HG03280 (cell line): ENCODE data around the gene SESTD1.
"Not testable (repeated sequence)": the region's sequence is repeated elsewhere in the genome, so short reads cannot be mapped to it uniquely, and the experiment has no call there.

Source experiments
- ATAC-seq: cut with Tn5 transposase; IDR thresholded peaks from one replicate; pipeline ENCODE4 v1.9.1; 2021; ENCODE audit warnings: mild to moderate bottlenecking, moderate library complexity; ENCODE audit not compliant: unreplicated experiment

Gene SESTD1

DNA sequence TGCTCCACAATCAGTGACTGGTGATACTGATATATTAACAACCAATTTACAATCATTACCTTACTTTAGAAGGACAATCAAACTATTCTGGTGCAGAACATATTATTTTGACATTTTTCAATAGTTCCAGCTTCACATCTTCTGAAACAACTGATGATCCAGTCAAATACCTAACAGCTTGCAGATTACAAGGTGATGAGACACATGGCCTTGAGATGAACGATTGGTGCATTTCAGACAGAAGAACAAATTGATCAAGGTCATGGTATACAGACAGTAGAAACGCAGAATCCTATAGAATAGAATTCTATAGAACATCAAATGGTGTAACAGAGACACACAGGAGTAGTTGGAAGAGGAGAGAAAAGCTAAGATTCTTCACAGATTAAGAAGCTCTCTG, 24.8 kb downstream of the SESTD1 start:
- ATAC-seq: no peak

DNA sequence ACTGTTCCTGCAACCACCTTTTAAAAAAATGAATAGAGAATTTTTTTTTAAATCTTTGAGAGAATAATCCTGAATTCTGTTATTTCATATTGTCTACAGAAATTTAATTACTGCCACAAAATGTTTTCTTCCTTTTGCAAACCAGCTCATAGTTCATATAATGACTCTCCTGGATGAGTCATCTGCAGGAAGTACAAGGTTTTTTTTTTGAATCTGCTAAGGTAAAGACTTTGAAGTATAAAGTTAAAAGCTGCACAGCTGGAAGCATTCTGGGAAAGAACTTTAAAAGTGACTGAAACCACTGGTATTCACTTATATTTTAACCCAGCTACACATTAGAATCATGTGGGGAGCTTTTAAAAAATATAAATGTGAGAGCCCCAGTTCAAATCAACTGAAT, 25.4 kb downstream of the SESTD1 start:
- no peak for ATAC-seq

DNA sequence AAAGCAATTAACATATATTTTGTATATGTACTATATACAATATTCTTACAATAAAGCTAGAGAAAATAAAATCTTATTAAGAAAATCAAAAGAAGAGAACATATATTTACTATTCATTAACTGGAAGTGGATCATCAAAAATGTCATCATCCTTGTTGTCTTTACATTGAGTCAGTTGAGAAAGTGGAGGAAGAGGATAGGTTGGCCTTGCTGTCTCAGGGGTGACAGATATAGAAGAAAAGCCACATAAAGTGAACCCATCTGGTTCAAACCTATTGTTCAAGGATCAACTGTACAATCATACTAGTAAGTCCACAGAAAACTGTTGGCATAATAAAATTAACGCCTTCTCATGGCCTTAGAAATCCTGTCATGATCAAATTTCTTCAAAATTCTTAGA, 26.6 kb downstream of the SESTD1 start:
- ATAC-seq: no peak

GRCh38 chr2:179237209-179237946, 27.3 kb downstream of the SESTD1 start:
- ATAC-seq: no peak

- ATAC-seq: no peak
These were observed 29.0 kb downstream of the SESTD1 start for GRCh38 chr2:179235463-179236108.

GRCh38 chr2:179234658-179235240, 29.9 kb downstream of the SESTD1 start:
- ATAC-seq: no peak

- ATAC-seq: no peak
These were observed 30.8 kb downstream of the SESTD1 start for GRCh38 chr2:179233626-179234430.

DNA sequence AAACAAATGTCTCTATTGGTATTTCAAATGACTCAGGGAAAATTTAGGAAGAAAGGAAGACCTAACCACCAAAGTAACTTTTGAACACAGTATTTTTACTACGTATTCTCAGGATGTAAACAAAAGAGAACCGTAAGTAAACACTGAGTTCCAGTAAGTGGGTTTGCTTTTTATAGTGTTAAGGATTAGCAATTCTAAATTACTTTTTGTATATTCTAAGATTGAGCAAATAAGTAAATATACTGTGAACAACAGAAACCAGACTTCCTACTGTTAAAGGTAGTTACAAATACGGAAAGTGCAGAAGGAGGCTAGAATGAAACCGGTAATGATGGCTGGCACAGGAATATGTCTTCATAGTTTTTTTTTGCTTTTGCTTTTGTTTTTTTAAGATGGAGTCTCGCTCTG, 31.5 kb downstream of the SESTD1 start:
- no peak for ATAC-seq

DNA sequence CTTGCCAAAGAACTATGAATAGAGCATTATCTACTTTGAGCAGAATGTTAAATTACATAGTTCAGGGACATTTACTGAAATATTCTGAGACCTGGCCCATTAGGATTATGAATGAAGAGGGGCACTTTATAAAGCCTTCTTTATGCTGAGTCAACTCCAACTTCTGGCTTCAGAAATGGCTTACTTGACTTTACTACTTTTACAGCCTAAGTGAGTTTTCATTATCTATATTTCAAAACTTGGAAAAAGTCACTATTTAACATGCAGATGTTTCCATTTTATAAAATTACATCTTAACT, 37.7 kb downstream of the SESTD1 start:
- ATAC-seq: no peak

- ATAC-seq: no peak
These were observed 38.2 kb downstream of the SESTD1 start for GRCh38 chr2:179226203-179226960.

DNA sequence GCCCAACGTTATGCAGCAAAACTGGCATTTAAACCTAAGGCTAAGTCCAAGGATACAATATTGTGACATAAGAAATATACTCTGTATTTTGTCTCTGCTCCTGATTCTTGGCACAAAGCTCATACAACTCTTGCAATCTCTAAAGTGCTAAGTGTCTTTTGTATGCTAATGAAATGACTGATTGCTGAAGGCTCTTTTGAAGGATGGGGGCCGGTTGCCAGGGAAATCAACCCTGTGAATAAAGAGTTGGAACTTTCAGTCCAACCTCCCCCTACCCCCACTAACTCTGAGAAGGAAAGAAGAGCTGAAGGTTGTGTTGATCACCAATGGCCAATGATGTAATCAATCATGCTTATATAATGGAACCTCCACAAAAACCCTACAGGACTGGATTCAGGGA, 40.3 kb downstream of the SESTD1 start:
- ATAC-seq: no peak

- no peak for ATAC-seq
These were observed 42.6 kb downstream of the SESTD1 start for GRCh38 chr2:179222076-179222475.

GRCh38 chr2:179218848-179219594, 45.6 kb downstream of the SESTD1 start:
- ATAC-seq: no peak

- not testable (repeated sequence) for ATAC-seq
These were observed 50.0 kb downstream of the SESTD1 start for GRCh38 chr2:179214671-179215070.

DNA sequence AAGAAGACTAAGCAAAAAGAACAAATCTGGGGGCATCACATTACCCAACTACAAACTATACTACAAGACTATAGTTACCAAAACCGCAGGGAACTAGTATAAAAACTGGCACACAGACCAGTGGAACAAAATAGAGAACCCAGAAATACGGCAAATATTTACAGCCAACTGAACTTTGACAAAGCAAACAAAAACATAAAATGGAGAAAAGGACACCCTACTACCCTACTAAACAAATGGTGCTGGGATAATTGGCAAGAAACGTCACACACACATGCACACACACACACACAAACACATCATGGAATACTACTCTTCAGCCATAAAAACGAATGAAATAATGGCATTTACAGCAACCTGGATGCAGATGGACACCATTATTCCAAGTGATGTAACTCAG, 53.3 kb downstream of the SESTD1 start:
- no peak for ATAC-seq

DNA sequence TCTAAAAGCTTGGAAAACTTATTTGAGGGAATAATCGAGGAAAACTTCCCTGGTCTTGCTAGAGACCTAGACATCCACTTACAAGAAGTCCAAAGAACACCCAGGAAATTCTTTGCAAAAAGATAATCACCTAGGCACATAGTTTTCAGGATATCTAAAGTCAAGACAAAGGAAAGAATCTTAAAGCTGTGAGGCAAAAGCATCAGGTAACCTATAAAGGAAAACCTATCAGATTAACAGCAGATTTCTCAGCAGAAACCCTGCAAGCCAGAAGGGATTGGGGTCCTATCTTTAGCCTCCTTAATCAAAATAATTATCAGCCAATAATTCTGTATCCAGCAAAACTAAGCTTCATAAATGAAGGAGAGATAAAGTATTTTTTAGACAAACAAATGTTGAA, 56.4 kb downstream of the SESTD1 start:
- not testable (repeated sequence) for ATAC-seq

- no peak for ATAC-seq
These were observed 57.6 kb downstream of the SESTD1 start for GRCh38 chr2:179207047-179207446.

- no peak for ATAC-seq
These were observed 62.8 kb downstream of the SESTD1 start for GRCh38 chr2:179201869-179202268.

- ATAC-seq: not testable (repeated sequence)
These were observed 68.6 kb downstream of the SESTD1 start for GRCh38 chr2:179195926-179196590.

DNA sequence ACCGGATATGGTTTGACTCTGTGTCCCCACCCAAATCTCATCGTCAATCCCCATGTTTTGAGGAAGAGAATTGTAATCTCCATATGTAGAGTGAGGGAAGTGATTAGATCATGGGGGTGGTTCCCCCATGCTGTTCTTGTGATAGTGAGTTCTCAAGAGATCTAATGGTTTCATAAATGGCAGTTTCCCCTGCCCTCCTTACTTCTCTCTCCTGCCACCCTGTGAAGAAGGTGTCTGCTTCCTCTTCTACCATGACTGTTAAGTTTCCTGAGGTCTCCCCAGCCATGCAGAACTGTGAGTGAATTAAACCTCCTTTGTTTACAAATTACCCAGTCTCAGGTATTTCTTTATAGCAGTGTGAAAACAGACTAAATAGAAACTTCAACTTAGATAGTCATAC, 69.5 kb downstream of the SESTD1 start:
- ATAC-seq: no peak
